GM12872 (cell line): ENCODE data around the gene OCSTAMP.

Experiments
- CTCF ChIP-seq: IDR thresholded peaks from 3 replicates; pipeline ENCODE4 v1.5.1; 2011; ENCODE audit warnings: low read depth, mild to moderate bottlenecking, low read length, moderate library complexity; ENCODE audit not compliant: insufficient read depth

OCSTAMP gene

GRCh38 chr20:46544576-46544975 lies 5.9 kb downstream of the OCSTAMP start:
- TF ChIP-seq CTCF: peak; percentile 9; the same call in 1 of the 3 replicates

- TF ChIP-seq CTCF: no peak
Observed at GRCh38 chr20:46543959-46544358, 6.5 kb downstream of the OCSTAMP start.

GRCh38 chr20:46543033-46543432 lies 7.4 kb downstream of the OCSTAMP start:
- no peak for TF ChIP-seq CTCF

- TF ChIP-seq CTCF: no peak
Observed at GRCh38 chr20:46541229-46541935, 9.1 kb downstream of the OCSTAMP start.

GRCh38 chr20:46539113-46539512 lies 11.3 kb downstream of the OCSTAMP start:
- no peak for TF ChIP-seq CTCF

- TF ChIP-seq CTCF: no peak
Observed at GRCh38 chr20:46530640-46531039, 19.8 kb downstream of the OCSTAMP start.

GRCh38 chr20:46523696-46524328 lies 26.6 kb downstream of the OCSTAMP start:
- TF ChIP-seq CTCF: no peak
